Omental fat pad (tissue), 4 donors: ENCODE data around the gene LHX3. TPM values are rescaled to one million over a fixed set of nuclear protein-coding genes. Genes with fewer than 3 reads are reported as not detected.

Experiments used
- ATAC-seq: fragments of 150-250 bp; one replicate; pipeline ENCODE4 v1.9.1; 2016; ENCODE audit warnings: mild to moderate bottlenecking, moderate library complexity; ENCODE audit not compliant: low FRiP score
- DNase-seq: peaks from one replicate; pipeline ENCODE4 v3.0.0-alpha.2; 2019; ENCODE audit warnings: low spot score
- CTCF ChIP-seq, 3 donors: fragments of 450-650 bp; IDR thresholded peaks; one replicate each; pipeline ENCODE4 v1.5.1; 2016 to 2017; ENCODE audit warnings: antibody characterized with exemption in 3 of 3, mild to moderate bottlenecking in 3 of 3, moderate library complexity in 2 of 3
- total RNA-seq, 4 donors: library from RNA; depleted of rRNA; stranded (reverse); fragments of >200 nt; gene quantifications; one replicate each; pipeline ENCODE4 v1.1.0, GENCODE V29; 2016

LHX3 gene
- total RNA-seq, 4 donors from 2014 or later = not detected

GRCh38 chr9:136210276-136210675 lies 5.3 kb upstream of the LHX3 start:
- TF ChIP-seq CTCF (IDR thresholded peaks at IDR 0.05) = no peak
- DNase-seq = no peak
- no peak for ATAC-seq

DNA sequence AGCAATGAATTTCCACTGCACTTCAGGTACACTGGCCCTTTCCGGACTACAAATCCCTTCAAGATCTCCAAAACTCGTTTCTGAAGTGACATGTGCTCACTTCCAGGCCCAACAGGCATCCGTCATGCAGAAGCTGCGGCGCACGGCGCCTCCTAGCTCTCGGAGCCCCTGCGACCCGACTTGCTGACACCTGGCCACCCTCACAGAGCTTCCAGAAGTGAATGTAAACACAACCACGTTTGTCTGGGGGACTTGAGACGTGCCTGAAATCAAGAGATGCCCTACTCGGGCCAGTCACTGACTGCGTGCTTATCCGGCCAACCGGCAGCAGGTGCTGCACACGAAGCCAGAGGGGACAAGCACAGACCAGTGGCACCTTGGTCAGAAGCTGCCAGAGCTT lies 4.9 kb upstream of the LHX3 start:
- no peak for DNase-seq
- no peak for TF ChIP-seq CTCF (IDR thresholded peaks at IDR 0.05)
- no peak for ATAC-seq

DNA sequence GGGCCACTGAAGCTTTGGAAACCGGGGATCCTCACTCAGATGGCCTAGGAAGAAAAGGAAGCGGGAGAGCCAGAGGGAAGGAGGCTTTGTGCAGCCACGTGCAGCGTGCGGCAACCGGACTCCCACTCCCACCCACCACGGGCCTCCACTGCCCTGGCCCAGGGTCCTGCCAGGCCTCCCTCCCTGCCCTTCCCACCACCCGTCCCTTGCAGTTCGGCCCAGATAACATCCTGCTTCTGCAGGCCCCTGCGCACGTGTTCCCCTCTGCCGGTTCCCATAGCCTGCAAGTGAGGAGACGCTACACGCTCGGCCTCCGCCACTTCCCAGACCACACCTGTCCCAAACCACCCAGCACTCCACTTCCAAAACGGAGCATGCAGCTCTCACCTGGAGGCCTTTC lies 4.3 kb upstream of the LHX3 start:
- TF ChIP-seq CTCF (IDR thresholded peaks at IDR 0.05) = no peak
- DNase-seq (no peak), ATAC-seq (no peak)

GRCh38 chr9:136208675-136209074 lies 3.7 kb upstream of the LHX3 start:
- no peak for TF ChIP-seq CTCF (IDR thresholded peaks at IDR 0.05)
- ATAC-seq (no peak), DNase-seq (no peak)

DNA sequence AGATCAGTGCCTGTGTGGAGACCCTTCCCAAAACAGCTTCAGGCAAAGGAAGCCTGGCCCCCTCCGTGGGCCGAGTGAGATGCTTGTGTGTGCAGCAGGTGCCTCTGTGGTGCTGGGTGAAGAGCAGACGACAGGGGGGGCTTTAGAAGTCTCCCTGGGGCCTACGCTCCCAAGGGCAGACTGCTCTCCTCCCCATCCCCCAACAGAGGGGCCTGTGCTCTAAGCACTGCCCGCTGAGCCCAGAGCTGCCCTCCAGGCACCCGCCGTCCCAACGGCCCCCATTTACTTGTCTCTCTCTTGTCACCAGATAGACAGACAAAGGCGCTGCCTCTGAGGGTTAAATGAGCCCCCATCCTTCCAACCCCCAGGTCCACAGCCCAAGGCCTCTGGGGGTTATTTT lies 2.7 kb upstream of the LHX3 start:
- TF ChIP-seq CTCF (IDR thresholded peaks at IDR 0.05) = no peak
- DNase-seq (no peak), ATAC-seq (no peak)

- no peak for ATAC-seq
- no peak for DNase-seq
- no peak for TF ChIP-seq CTCF (IDR thresholded peaks at IDR 0.05)
These were observed 1.8 kb upstream of the LHX3 start for GRCh38 chr9:136206602-136207275.

DNA sequence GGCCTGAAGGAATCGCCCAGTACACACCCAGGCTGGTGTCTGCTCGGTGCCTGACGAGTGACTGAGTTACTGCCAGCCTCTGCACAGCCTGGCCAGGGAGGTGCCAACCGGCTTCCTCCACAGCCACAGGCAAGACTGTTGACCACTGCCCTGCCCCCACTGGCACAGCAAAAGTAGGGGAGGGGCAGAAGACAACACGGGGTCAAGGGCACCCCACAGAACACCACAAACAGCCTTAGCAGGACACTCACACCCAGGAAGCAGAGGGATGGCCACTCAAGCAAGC lies 722 bp upstream of the LHX3 start:
- no peak for ATAC-seq
- no peak for TF ChIP-seq CTCF (IDR thresholded peaks at IDR 0.05)
- DNase-seq = no peak
